Measurements from ENCODE around the gene SSX2. TPM values are rescaled to one million over a fixed set of nuclear protein-coding genes. Genes with fewer than 3 reads are reported as not detected.
"Not testable (repeated sequence)": the region's sequence is repeated elsewhere in the genome, so short reads cannot be mapped to it uniquely, and the experiment has no call there.

The SSX2 gene, protein sequence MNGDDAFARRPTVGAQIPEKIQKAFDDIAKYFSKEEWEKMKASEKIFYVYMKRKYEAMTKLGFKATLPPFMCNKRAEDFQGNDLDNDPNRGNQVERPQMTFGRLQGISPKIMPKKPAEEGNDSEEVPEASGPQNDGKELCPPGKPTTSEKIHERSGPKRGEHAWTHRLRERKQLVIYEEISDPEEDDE
- not detected for total RNA-seq
- 0 reads per million in 2 donors for total RNA-seq

DNA sequence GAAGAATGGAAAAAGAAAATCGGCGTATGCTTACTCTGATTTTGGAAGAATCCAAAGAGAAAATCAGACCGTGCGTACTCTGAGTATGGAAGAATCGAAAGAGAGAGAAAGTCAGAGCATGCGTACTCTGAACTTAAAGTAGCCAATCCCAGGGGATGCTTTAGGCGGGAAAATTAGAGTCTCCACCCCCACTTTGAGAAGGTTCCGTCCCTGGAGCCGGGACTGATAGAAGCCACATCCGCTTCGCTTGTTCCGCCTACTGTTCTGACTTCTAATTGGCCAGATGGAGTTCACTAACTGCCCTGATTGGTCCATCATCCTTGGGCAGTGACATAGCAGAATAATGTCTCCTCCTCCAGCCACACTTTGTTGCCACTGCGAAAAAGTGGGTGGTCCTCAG, at the start of gene SSX2:
Gene SSX2 (minus strand): TSS at position 101 of the 400 bp plus-strand sequence. CDS start 1,429 bp downstream, outside the sequence.
- H3K9me3 ChIP-seq (ENCODE audit: control insufficient read depth, low read length, poor library complexity, severe bottlenecking); H3K36me3 Mint-ChIP-seq (ENCODE audit: low read depth); H3K4me1 Mint-ChIP-seq; H3K27ac Mint-ChIP-seq; ATAC-seq; H3K4me3 Mint-ChIP-seq; DNase-seq; H3K27me3 Mint-ChIP-seq: not testable (repeated sequence)

- not testable (repeated sequence) for H3K27me3 Mint-ChIP-seq; DNase-seq; H3K36me3 Mint-ChIP-seq (ENCODE audit: low read depth); H3K9me3 ChIP-seq (ENCODE audit: control insufficient read depth, low read length, poor library complexity, severe bottlenecking); H3K4me3 Mint-ChIP-seq; H3K4me1 Mint-ChIP-seq; ATAC-seq; H3K27ac Mint-ChIP-seq
Observed at GRCh38 chrX:52750952-52751351, 44.0 kb upstream of the SSX2 start, which contains the start of gene SSX2B. Gene SSX2B, plus strand, starts transcription at chrX:52751252. Its CDS starts 1,429 bp downstream, at chrX:52752681.

- DNase-seq; H3K27me3 Mint-ChIP-seq; ATAC-seq; H3K27ac Mint-ChIP-seq; H3K4me3 Mint-ChIP-seq; H3K9me3 ChIP-seq (ENCODE audit: control insufficient read depth, low read length, poor library complexity, severe bottlenecking); H3K36me3 Mint-ChIP-seq (ENCODE audit: low read depth); H3K4me1 Mint-ChIP-seq: not testable (repeated sequence)
Observed at GRCh38 chrX:52692034-52692433, 14.9 kb downstream of the SSX2 start.

DNA sequence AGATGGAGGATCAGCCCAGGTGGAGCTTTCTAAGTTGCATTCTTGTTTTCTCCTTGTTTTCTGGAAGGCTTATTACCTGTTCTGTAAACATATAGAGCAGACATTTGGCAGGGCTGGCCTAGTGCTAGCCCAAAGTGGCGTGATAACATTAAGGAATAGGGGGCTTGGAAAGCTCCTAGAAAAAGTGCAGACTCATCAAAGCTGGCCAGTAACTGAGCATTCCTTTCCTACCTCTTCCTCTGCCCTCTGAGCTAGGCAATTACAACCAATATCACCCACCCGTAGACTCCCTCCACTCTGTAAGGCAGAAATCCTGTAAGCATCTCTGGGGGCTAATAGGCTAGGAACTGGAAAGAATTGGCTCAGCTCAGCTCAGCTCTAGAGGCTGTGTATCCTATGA, 44.8 kb downstream of the SSX2 start:
- not testable (repeated sequence) for H3K36me3 Mint-ChIP-seq (ENCODE audit: low read depth); H3K4me3 Mint-ChIP-seq; H3K27ac Mint-ChIP-seq; H3K9me3 ChIP-seq (ENCODE audit: control insufficient read depth, low read length, poor library complexity, severe bottlenecking); H3K4me1 Mint-ChIP-seq; DNase-seq; H3K27me3 Mint-ChIP-seq; ATAC-seq

DNA sequence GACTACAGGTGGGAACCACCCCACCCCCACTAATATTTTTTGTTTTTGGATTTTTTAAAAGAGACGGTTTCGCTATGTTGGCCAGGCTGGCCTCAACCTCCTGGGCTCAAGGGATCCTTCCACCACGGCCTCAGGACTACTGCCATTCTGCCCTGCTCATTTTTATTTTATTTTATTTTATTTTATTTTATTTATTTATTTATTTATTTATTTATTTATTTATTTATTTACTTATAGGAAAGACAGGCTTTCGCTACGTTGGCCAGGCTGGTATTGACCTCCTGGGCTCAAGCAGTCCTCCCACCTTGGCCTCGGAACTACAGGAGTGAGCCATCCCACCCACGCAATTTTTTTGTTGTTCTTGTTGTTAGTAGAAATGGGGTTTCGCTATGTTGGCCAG, 51.5 kb downstream of the SSX2 start:
- H3K27me3 Mint-ChIP-seq; DNase-seq; H3K4me1 Mint-ChIP-seq; H3K36me3 Mint-ChIP-seq (ENCODE audit: low read depth); H3K4me3 Mint-ChIP-seq; ATAC-seq; H3K9me3 ChIP-seq (ENCODE audit: control insufficient read depth, low read length, poor library complexity, severe bottlenecking); H3K27ac Mint-ChIP-seq: not testable (repeated sequence)

DNA sequence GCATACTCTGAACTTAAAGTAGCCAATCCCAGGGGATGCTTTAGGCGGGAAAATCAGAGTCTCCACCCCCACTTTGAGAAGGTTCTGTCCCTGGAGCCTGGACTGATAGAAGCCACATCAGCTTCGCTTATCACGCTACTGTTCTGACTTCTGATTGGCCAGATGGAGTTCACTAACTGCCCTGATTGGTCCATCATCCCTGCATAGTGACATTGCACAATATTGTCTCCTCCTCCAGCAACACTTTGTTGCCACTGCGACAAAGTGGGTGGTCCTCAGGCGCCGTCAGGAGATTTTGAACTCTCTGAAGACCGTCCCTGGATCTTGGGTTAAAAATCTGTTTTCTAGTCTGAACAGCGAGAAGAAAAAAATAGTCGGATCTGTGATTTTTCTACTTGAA, 52.2 kb downstream of the SSX2 start, which contains the start of gene SSX7:
Gene SSX7 (minus strand): TSS at position 101 of the 400 bp plus-strand sequence. CDS start 1,428 bp downstream, outside the sequence.
- not testable (repeated sequence) for H3K36me3 Mint-ChIP-seq (ENCODE audit: low read depth); DNase-seq; ATAC-seq; H3K4me1 Mint-ChIP-seq; H3K27ac Mint-ChIP-seq; H3K9me3 ChIP-seq (ENCODE audit: control insufficient read depth, low read length, poor library complexity, severe bottlenecking); H3K27me3 Mint-ChIP-seq; H3K4me3 Mint-ChIP-seq

DNA sequence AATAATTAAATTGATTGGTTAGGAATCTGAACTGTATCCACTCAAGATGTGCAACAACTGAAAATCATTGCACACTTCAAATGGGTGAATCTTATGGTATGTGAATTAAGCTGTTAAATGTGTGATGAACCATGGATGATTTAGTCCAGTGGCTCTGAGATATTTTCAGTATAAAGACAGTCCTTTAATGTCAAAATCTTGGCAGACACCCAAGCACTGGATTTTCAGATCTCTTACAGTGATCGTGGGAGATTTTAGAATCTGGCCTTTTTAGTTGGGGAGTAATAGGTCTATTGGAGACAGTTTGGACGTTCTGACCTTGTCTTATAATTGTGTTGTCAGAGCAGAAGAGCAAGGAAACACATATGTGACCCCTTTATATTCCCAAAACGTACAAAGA, 56.3 kb downstream of the SSX2 start:
- not testable (repeated sequence) for H3K27ac Mint-ChIP-seq; ATAC-seq; H3K4me1 Mint-ChIP-seq; H3K4me3 Mint-ChIP-seq; H3K27me3 Mint-ChIP-seq; H3K36me3 Mint-ChIP-seq (ENCODE audit: low read depth); DNase-seq; H3K9me3 ChIP-seq (ENCODE audit: control insufficient read depth, low read length, poor library complexity, severe bottlenecking)

DNA sequence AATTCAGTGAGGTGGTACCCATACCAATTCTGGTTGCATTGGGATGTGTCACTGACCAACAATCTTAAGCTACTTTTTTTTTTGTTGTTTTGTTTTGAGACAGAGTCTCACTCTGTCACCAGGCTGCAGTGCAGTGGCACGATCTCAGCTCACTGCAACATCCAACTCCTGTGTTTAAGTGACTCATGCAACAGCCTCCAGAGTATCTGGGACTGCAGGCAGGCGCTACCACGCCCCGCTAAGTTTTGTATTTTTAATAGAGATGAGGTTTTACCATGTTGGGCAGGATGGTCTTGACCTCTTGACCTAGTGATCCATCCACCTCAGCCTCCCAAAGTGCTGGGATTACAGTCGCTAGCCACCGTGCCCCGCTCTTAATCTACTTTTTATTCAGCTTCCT, 58.0 kb downstream of the SSX2 start:
- not testable (repeated sequence) for H3K4me3 Mint-ChIP-seq; H3K36me3 Mint-ChIP-seq (ENCODE audit: low read depth); ATAC-seq; H3K4me1 Mint-ChIP-seq; H3K27ac Mint-ChIP-seq; H3K9me3 ChIP-seq (ENCODE audit: control insufficient read depth, low read length, poor library complexity, severe bottlenecking); H3K27me3 Mint-ChIP-seq; DNase-seq

Other genes with a start within 250 kb of the SSX2 start
- not detected for gene XAGE1A, start 211.4 kb downstream of the SSX2 start, total RNA-seq
- gene XAGE1B, start 190.1 kb downstream of the SSX2 start, total RNA-seq = not detected
- not detected for gene SSX7, start 52.3 kb downstream of the SSX2 start, total RNA-seq
- not detected for gene SSX2B, start 44.1 kb upstream of the SSX2 start, total RNA-seq
- not detected for gene SPANXN5, start 90.2 kb upstream of the SSX2 start, total RNA-seq
- not detected for gene XAGE5, start 104.1 kb upstream of the SSX2 start, total RNA-seq
- not detected for gene XAGE3, start 160.9 kb upstream of the SSX2 start, total RNA-seq
- gene FAM156B, start 190.2 kb upstream of the SSX2 start, total RNA-seq = 10 to 100 TPM in 1 of 2 donors, 1 to 10 TPM in 1; 6.0 to 10.5 TPM

Data from T-helper 17 cell (primary cell).